Neural cell (in vitro differentiated cells): ENCODE measurements around the gene MDM4.

Experiments
- CTCF ChIP-seq: fragments of 450-650 bp; IDR thresholded peaks from 2 replicates; pipeline ENCODE4 v1.5.1; 2014; ENCODE audit warnings: antibody characterized with exemption, mild to moderate bottlenecking, moderate library complexity; ENCODE audit not compliant: poor library complexity, severe bottlenecking
- EP300 ChIP-seq: fragments of 450-650 bp; conservative IDR thresholded peaks from 2 replicates; pipeline ENCODE4 v1.6.1; 2014; ENCODE audit warnings: antibody characterized with exemption, mild to moderate bottlenecking, moderate library complexity; ENCODE audit not compliant: poor library complexity, severe bottlenecking
- POLR2AphosphoS5 ChIP-seq: IDR thresholded peaks from 2 replicates; pipeline ENCODE4 v1.6.1; 2012
- REST ChIP-seq: IDR thresholded peaks from 2 replicates; pipeline ENCODE4 v1.6.1; 2012; ENCODE audit warnings: borderline replicate concordance
- TAF1 ChIP-seq: IDR thresholded peaks from 2 replicates; pipeline ENCODE4 v1.6.1; 2012; ENCODE audit warnings: low read depth

- TF ChIP-seq POLR2AphosphoS5 = no peak
- no peak for TF ChIP-seq TAF1
- no peak for TF ChIP-seq CTCF
- TF ChIP-seq EP300 = no peak
- TF ChIP-seq REST = no peak
Measured at GRCh38 chr1:204532832-204533231, 16.6 kb downstream of the MDM4 start.
